Heart right ventricle (tissue), 16 donors: ENCODE measurements around the gene FAM120B. TPM values are rescaled to one million over a fixed set of nuclear protein-coding genes. Genes with fewer than 3 reads are reported as not detected.
A peak's percentile ranks its signal among the peaks of the same experiment; 100 is the strongest.

Experiments
- ATAC-seq, 8 donors: fragments of 200-7000 bp; cut with Tn5 transposase; one replicate each; pipeline ENCODE4 v1.9.1; 2020; ENCODE audit warnings: mild to moderate bottlenecking in 8 of 8, moderate library complexity in 8 of 8, moderate number of reproducible peaks in 1 of 8
- DNase-seq, 2 donors: peaks; one replicate each; pipeline ENCODE4 v3.0.0-alpha.2; 2020
- H3K27ac ChIP-seq, 10 donors: fragments of 200-600 bp; sonication (generic) in 2 of 10; one replicate each; pipeline versions ENCODE4 v1.5.0 to v1.8.0; 2020 to 2022; ENCODE audit warnings: mild to moderate bottlenecking in 3 of 10
- H3K27me3 ChIP-seq, 7 donors: fragments of 200-600 bp; one replicate each; pipeline ENCODE4 v1.8.0; 2021 to 2022; ENCODE audit warnings: mild to moderate bottlenecking in 2 of 7
- H3K36me3 ChIP-seq, 9 donors: fragments of 200-600 bp; sonication (generic) in 1 of 9; one replicate each; pipeline versions ENCODE4 v1.5.0 to v1.8.0; 2020 to 2022; ENCODE audit warnings: mild to moderate bottlenecking in 2 of 9
- H3K4me1 ChIP-seq, 9 donors: fragments of 200-600 bp; sonication (generic) in 1 of 9; one replicate each; pipeline versions ENCODE4 v1.5.0 to v1.8.0; 2020 to 2022; ENCODE audit warnings: mild to moderate bottlenecking in 4 of 9
- H3K4me3 ChIP-seq, 10 donors: fragments of 200-600 bp; sonication (generic) in 2 of 10; one replicate each; pipeline versions ENCODE4 v1.5.0 to v1.8.0; 2020 to 2022; ENCODE audit warnings: mild to moderate bottlenecking in 7 of 10, moderate library complexity in 2 of 10
- H3K9me3 ChIP-seq, 11 donors: fragments of 200-600 bp in 10 of 11; sonication (generic) in 2 of 11; one replicate each; pipeline versions ENCODE4 v1.5.0 to v1.8.0; 2013 to 2022; ENCODE audit warnings: mild to moderate bottlenecking in 2 of 11, control low read depth in 1 of 11, moderate library complexity in 1 of 11
- WGBS, 2 donors: extraction: QIAGEN DNeasy Blood & Tissue Kit; methylation state at CpG; one replicate each; pipeline ENCODE4 v1.1.7; 2013; ENCODE audit warnings: inconsistent platforms in 1 of 2; 5-methylcytosine and 5-hydroxymethylcytosine counted together
- intact Hi-C, 10 donors: fragments of 100-400 bp; cut with DNase I; formaldehyde crosslinking; loops; one replicate each; pipeline versions ENCODE4 v1.11.1 to v1.14.2; 2022
- polyA plus RNA-seq, 2 donors: library from polyadenylated mRNA; stranded (reverse); fragments of 200-250 nt; gene quantifications; one replicate each; pipeline ENCODE4 v1.2.3, GENCODE V29; 2013
- total RNA-seq, 10 donors: library from RNA; stranded (reverse); fragmentation: NEBNext Ultra II Directional in 3 of 10; extraction: Animal tissue kit (Norgen Biotek cat#: 25700) in 3 of 10; gene quantifications; one replicate each; pipeline versions ENCODE4 v1.2.1 to v1.2.4, GENCODE V29; 2021 to 2023
- TF ChIP-seq, protein P1 (sequence below), 9 donors: fragments of 200-600 bp; sonication (generic) in 2 of 9; IDR thresholded peaks; one replicate each; pipeline versions ENCODE4 v1.5.0 to v1.8.0; 2021 to 2022; ENCODE audit warnings: antibody characterized with exemption in 9 of 9, mild to moderate bottlenecking in 5 of 9, moderate library complexity in 1 of 9
- donor health status: Arrhythmogenic right ventricular cardiomyopathy.
- donor health status: ischemic (EF 13 %, LVEDD 7.1; RV severe dilation, severe dysfunction).
- donor health status: healthy with polysubstance abuse.
- donor health status: DM: no; HTN: yes; CAD: no.
- donor health status: DM: no; HTN: no; CAD: no.
- donor health status: ischemic (EF 25% LVEDD 6.9; RV normal size, moderate dysfunction).
- donor health status: ischemic (EF 25% LVEDD 5.7; RV mildly dilated, moderate dysfunction).
- donor health status: healthy.
- donor health status: DM: yes; HTN: yes; CAD: no.
- donor health status: Ischemic cardiomyopathy.
- donor health status: ischemic (EF 35%, LVEDD 5.7; RV mildly dilated, moderate dysfunction).
- donor health status: nonischemic (EF 11% LVEDD 7.7; RV severe dilation, severe dysfunction).
- donor health status: DM: yes; HTN: yes; CAD: no.
- donor health status: PGD.
- donor health status: ischemic (EF 29% LVEDD 5.4; RV normal size, mild dysfunction).
- donor health status: nonischemic (EF 23%, LVEDD 6.1; RV moderate dilation, normal function).

FAM120B gene
- total and polyA plus RNA-seq, 12 donors = 7.7 to 31.0 (median 23.9) TPM

DNA sequence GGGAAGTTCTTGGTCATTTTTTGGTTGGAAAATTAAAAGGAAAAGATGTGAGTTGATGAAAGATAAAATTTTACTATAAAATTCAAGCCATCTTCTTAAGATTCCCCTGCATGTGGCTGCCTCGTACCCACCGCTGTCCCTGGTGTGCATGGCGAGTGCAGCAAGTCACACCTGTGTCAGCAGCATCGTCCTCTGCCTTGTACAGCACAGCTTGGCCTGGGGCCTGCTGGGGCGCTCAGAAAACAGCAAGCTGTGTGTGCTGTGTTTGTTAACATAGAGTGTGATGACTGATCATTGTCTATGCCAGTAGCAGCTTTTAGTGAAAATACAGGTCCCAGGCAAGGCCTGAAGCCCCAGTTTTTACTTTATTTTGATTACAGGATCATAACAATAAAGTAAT is 56.7 kb downstream of the FAM120B start:
- Histone ChIP-seq H3K4me3 (no peak overlapping the region), H3K4me1 (peaks cover under 1 to 25% (median 10%) of the 10 kb centered on the region in 9 donors), H3K27ac (no peak overlapping the region), H3K27me3 (no peaks in the 10 kb centered on the region), H3K36me3 (peaks cover 0 to 85% (median 25%) of the 10 kb centered on the region in 9 donors), H3K9me3 (no peaks in the 10 kb centered on the region)
- intact Hi-C loops = loop anchor here in 1 of 10 donors (10.0 kb wide), 1 partner anchor 528 kb away; no protein-coding TSS in a partner anchor
- TF ChIP-seq, protein P1, sequence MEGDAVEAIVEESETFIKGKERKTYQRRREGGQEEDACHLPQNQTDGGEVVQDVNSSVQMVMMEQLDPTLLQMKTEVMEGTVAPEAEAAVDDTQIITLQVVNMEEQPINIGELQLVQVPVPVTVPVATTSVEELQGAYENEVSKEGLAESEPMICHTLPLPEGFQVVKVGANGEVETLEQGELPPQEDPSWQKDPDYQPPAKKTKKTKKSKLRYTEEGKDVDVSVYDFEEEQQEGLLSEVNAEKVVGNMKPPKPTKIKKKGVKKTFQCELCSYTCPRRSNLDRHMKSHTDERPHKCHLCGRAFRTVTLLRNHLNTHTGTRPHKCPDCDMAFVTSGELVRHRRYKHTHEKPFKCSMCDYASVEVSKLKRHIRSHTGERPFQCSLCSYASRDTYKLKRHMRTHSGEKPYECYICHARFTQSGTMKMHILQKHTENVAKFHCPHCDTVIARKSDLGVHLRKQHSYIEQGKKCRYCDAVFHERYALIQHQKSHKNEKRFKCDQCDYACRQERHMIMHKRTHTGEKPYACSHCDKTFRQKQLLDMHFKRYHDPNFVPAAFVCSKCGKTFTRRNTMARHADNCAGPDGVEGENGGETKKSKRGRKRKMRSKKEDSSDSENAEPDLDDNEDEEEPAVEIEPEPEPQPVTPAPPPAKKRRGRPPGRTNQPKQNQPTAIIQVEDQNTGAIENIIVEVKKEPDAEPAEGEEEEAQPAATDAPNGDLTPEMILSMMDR (IDR thresholded peaks at IDR 0.05) = no peak
- DNase-seq (no peak), ATAC-seq (no peak)
- WGBS, 2 donors = 97% methylated on average over 5 of the region's 5 CpGs

DNA sequence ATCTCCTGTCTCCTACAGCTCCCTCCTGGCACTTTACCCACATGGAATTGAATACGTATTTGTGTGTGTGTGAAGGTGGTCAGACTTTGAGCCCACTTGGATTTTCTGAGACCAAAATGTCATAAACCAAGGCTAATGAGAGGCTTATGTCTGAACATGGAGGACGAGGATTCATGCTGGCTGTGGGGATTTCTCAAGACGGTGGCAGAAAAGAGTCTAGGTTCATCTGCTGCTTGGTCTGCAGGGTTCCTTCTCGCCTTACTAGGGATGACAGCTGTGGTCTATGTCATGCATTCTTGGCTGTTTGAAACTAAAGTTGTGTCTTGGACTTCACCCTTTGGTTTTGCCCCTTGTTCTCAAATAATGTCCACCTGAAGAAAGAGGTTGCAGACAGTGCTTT is 58.6 kb downstream of the FAM120B start:
- intact Hi-C loops = loop anchor here in 1 of 10 donors (10.0 kb wide), 1 partner anchor 530 kb away; no protein-coding TSS in a partner anchor
- TF ChIP-seq, protein P1 (IDR thresholded peaks at IDR 0.05) = no peak
- no peak overlapping the region for H3K4me3 ChIP-seq
- ATAC-seq (no peak), DNase-seq (no peak)
- H3K27me3 ChIP-seq = no peaks in the 10 kb centered on the region
- H3K4me1 ChIP-seq = peaks cover 0 to 19% (median 4%) of the 10 kb centered on the region in 9 donors
- H3K36me3 ChIP-seq = peaks cover 0 to 84% (median 11%) of the 10 kb centered on the region in 9 donors
- no peak overlapping the region for H3K27ac ChIP-seq
- H3K9me3 ChIP-seq = no peaks in the 10 kb centered on the region
- WGBS, 2 donors = 95 to 98% methylated on average over 4 of the region's 4 CpGs

DNA sequence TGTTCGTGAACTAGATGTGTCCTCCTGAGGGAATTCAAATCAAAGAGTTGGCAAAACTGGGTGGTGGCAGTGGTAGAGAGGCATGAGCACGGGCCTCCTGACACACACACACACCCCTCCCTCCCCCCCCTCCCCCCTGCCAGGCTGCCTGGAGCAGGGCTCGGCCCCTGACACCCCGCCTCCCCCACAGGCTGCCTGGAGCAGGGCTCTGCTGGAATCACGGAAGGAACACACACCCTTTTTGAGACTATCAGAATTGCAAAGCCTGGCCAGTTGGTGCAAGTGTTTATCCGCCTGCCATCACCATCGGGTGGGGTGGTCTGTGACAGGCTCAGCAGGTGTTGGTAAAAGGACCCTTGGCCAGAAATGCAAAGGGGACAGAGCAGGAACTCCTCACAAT is 59.0 kb downstream of the FAM120B start:
- TF ChIP-seq, protein P1 (IDR thresholded peaks at IDR 0.05) = no peak
- Histone ChIP-seq H3K27ac (no peak overlapping the region), H3K9me3 (no peaks in the 10 kb centered on the region), H3K4me3 (no peak overlapping the region), H3K36me3 (peaks cover 0 to 84% (median 7%) of the 10 kb centered on the region in 9 donors), H3K27me3 (no peaks in the 10 kb centered on the region), H3K4me1 (peaks cover 0 to 19% (median 3%) of the 10 kb centered on the region in 9 donors)
- 62 to 68% methylated on average over 7 of the region's 7 CpGs for WGBS, 2 donors
- intact Hi-C loops = loop anchor here in 1 of 10 donors (10.0 kb wide), 1 partner anchor 531 kb away; no protein-coding TSS in a partner anchor
- DNase-seq (no peak), ATAC-seq (peak in 3 of 8 donors; percentile 32 to 47 (median 41))

DNA sequence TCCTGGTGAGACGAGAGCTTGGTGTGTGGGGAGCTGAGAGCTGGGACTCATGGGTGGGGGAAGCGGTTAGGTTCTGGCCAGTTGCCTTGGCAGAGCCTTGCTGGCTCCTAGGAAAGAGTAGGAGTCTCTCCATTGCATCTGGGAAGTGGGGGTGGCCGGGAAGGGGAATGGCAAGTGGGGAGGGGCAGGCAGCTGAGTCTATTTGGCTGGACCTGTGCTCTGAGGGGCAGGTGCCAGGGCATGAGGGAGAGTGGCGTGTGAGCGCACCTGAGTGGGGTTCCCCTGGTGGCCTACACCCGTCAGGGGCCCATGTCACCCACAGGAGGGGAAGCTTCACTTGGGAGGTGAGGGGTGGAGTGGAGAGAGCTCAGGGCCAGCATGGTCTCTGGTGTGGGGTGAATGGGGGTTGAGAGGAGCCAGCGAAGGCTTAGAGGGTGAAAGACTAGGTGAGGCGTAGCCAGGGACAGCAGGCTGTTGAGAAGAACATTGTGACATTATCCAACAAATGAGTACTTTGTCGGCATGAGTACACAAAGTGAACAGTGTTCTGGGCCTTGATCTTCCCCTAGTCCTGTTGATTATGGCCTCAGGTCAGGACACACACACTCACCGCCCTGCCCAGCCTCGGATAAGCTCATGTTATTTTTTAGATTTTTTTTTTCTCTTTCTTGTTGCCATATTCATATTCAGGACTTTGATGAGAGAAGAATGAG is 59.8 kb downstream of the FAM120B start:
- DNase-seq (no peak), ATAC-seq (peak in 6 of 8 donors; percentile 25 to 63 (median 50))
- Histone ChIP-seq H3K9me3 (no peaks in the 10 kb centered on the region), H3K4me3 (no peak overlapping the region), H3K4me1 (peaks cover 0 to 19% (median 3%) of the 10 kb centered on the region in 9 donors), H3K27ac (peak overlapping the region in 1 of 10 donors; percentile 35), H3K27me3 (no peaks in the 10 kb centered on the region), H3K36me3 (peaks cover 0 to 84% (median 3%) of the 10 kb centered on the region in 9 donors)
- intact Hi-C loops = loop anchor here in 1 of 10 donors (10.0 kb wide), 1 partner anchor 532 kb away; no protein-coding TSS in a partner anchor
- TF ChIP-seq, protein P1 (IDR thresholded peaks at IDR 0.05) = no peak
- 83 to 86% methylated on average over 11 of the region's 11 CpGs for WGBS, 2 donors
